ENCODE measurements around the gene NCF2. TPM values are rescaled to one million over a fixed set of nuclear protein-coding genes. Genes with fewer than 3 reads are reported as not detected.

NCF2 gene
- total and polyA plus RNA-seq, 12 donors = 1.8 to 29.7 (median 4.7) TPM

GRCh38 chr1:183589874-183590243 is 400 bp downstream of the NCF2 start:
- WGBS, 2 donors = 83 to 92% methylated on average over 4 of the region's 4 CpGs
- DNase-seq (no peak), ATAC-seq (peak in 1 of 8 donors; percentile 20)
- intact Hi-C loops (cut with DNase I) = no loop called here
- no peak for TF ChIP-seq CTCF (IDR thresholded peaks at IDR 0.05)
- Histone ChIP-seq H3K27ac (peak overlapping the region in 6 of 10 donors; percentile 35 to 95 (median 54)), H3K4me3 (peak overlapping the region in 7 of 10 donors; percentile 2 to 56 (median 24)), H3K9me3 (no peaks in the 10 kb centered on the region), H3K27me3 (no peaks in the 10 kb centered on the region), H3K36me3 (peaks cover 0 to 23% (median 0%) of the 10 kb centered on the region in 9 donors), H3K4me1 (peaks cover 0 to 63% (median 0%) of the 10 kb centered on the region in 9 donors)

- 93 to 95% methylated on average over 5 of the region's 5 CpGs for WGBS, 2 donors
- intact Hi-C loops (cut with DNase I) = no loop called here
These were observed 875 bp downstream of the NCF2 start for GRCh38 chr1:183589384-183589783.

GRCh38 chr1:183588827-183589226 is 1.4 kb downstream of the NCF2 start:
- TF ChIP-seq CTCF (IDR thresholded peaks at IDR 0.05) = no peak
- H3K27me3 ChIP-seq = no peaks in the 10 kb centered on the region
- intact Hi-C loops (cut with DNase I) = no loop called here
- ATAC-seq = peak in 2 of 8 donors; percentile 22 to 28
- H3K4me3 ChIP-seq = peak overlapping the region in 7 of 10 donors; percentile 2 to 56 (median 24)
- no peak for DNase-seq
- H3K27ac ChIP-seq = peak overlapping the region in 6 of 10 donors; percentile 19 to 95 (median 44)
- peaks cover 0 to 66% (median 0%) of the 10 kb centered on the region in 9 donors for H3K4me1 ChIP-seq
- no peaks in the 10 kb centered on the region for H3K9me3 ChIP-seq
- H3K36me3 ChIP-seq = peaks cover 0 to 33% (median 0%) of the 10 kb centered on the region in 9 donors

More at GRCh38 chr1:183589384-183589783, 875 bp downstream of the NCF2 start:
- Histone ChIP-seq H3K4me1 (peaks cover 0 to 66% (median 0%) of the 10 kb centered on the region in 9 donors), H3K27me3 (no peaks in the 10 kb centered on the region), H3K9me3 (no peaks in the 10 kb centered on the region), H3K27ac (peak overlapping the region in 6 of 10 donors; percentile 34 to 95 (median 50)), H3K4me3 (peak overlapping the region in 7 of 10 donors; percentile 2 to 56 (median 24)), H3K36me3 (peaks cover 0 to 28% (median 0%) of the 10 kb centered on the region in 9 donors)
- no peak for TF ChIP-seq CTCF (IDR thresholded peaks at IDR 0.05)
- no peak for ATAC-seq
- no peak for DNase-seq

GRCh38 chr1:183586926-183587325 is 3.3 kb downstream of the NCF2 start:
- Histone ChIP-seq H3K4me3 (peak overlapping the region in 1 of 10 donors; percentile 56), H3K27me3 (no peaks in the 10 kb centered on the region), H3K4me1 (peaks cover 0 to 66% (median 4%) of the 10 kb centered on the region in 9 donors), H3K27ac (peak overlapping the region in 1 of 10 donors; percentile 95), H3K9me3 (no peaks in the 10 kb centered on the region), H3K36me3 (peaks cover 0 to 43% (median 0%) of the 10 kb centered on the region in 9 donors)
- WGBS, 2 donors = 86 to 92% methylated on average over 8 of the region's 8 CpGs
- intact Hi-C loops (cut with DNase I) = no loop called here
- no peak for ATAC-seq
- no peak for TF ChIP-seq CTCF (IDR thresholded peaks at IDR 0.05)
- no peak for DNase-seq
